Measurements from ENCODE around the gene SYNDIG1. TPM values are rescaled to one million over a fixed set of nuclear protein-coding genes. Genes with fewer than 3 reads are reported as not detected.

Gene SYNDIG1
- total RNA-seq, 2 donors from 2014 or later = 0.73 to 4.5 TPM

DNA sequence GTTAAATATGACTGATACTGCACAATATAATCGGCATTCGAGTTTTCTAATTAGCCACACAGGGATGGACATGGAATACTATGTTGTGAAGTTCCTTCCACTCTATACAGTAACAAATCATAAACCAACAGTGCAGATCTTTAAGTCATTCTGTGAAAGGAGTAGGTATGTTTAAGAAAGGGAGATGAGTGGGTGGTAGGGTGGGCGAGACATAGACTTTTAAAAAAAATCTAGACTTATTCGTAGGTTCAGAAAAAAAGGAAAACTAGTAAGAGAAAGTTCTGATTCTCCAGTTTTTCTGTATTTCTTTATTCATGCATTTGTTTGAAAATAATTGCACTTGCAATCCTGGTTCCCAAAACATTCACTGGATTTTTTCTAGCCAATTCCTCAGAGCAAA, 61.8 kb downstream of the SYNDIG1 start:
- intact Hi-C loops (cut with DNase I) = no loop called here
- Histone ChIP-seq H3K27me3 (replicated peaks; ENCODE audit: insufficient read depth) (no peaks in the 10 kb centered on the region), H3K4me3 (no peak overlapping the region), H3K27ac (no peak overlapping the region), H3K4me1 (replicated peaks) (no peaks in the 10 kb centered on the region), H3K36me3 (no peaks in the 10 kb centered on the region), H3K9me3 (no peaks in the 10 kb centered on the region)
- DNase-seq (ENCODE audit: low spot score) = no peak
- 90% methylated on average over 4 of the region's 4 CpGs for WGBS
- TF ChIP-seq, protein P1, sequence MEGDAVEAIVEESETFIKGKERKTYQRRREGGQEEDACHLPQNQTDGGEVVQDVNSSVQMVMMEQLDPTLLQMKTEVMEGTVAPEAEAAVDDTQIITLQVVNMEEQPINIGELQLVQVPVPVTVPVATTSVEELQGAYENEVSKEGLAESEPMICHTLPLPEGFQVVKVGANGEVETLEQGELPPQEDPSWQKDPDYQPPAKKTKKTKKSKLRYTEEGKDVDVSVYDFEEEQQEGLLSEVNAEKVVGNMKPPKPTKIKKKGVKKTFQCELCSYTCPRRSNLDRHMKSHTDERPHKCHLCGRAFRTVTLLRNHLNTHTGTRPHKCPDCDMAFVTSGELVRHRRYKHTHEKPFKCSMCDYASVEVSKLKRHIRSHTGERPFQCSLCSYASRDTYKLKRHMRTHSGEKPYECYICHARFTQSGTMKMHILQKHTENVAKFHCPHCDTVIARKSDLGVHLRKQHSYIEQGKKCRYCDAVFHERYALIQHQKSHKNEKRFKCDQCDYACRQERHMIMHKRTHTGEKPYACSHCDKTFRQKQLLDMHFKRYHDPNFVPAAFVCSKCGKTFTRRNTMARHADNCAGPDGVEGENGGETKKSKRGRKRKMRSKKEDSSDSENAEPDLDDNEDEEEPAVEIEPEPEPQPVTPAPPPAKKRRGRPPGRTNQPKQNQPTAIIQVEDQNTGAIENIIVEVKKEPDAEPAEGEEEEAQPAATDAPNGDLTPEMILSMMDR (IDR thresholded peaks at IDR 0.05) = no peak
- TF ChIP-seq POLR2A (IDR thresholded peaks at IDR 0.05) (no peak), POLR2AphosphoS5 (IDR thresholded peaks at IDR 0.05) (no peak)

DNA sequence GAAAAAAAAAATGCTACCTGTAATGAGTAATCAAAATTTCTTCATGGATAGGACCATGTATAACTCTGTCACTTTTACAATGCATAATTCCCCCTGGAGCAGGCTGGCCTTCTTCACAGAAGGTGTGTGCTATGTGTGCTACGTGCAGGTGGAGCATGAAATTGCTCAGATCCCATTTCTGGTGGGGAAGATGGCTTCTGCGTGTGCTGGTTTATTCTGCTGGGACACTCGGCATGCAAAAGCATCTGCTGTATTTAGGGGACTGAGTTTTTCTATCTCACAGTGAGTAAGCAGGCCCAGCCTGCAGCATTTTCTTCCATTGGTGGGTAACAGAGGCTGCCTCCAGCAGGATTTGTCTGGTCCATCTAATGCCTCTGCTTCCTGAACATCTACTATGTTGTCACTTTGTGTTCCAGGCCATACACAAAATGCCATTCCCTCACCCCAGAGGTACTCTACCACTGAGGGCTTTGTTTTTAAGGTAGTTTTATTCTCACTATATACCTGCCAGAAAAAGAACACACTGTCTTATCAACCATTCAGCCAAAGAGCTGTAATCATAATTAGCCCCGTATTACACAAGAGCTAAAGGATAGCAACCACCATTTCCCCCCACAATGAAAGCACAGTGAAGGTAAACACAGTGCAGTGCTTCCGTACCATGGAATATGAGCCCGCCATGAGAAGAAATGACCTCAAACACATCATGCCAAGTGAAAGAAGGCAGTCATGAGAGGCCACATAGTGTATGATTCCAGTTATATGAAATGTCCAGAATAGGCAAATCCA, 62.4 kb downstream of the SYNDIG1 start:
- Histone ChIP-seq H3K4me1 (replicated peaks) (no peaks in the 10 kb centered on the region), H3K4me3 (no peak overlapping the region), H3K9me3 (no peaks in the 10 kb centered on the region), H3K27me3 (replicated peaks; ENCODE audit: insufficient read depth) (no peaks in the 10 kb centered on the region), H3K36me3 (no peaks in the 10 kb centered on the region), H3K27ac (no peak overlapping the region)
- WGBS = 83% methylated on average over 6 of the region's 6 CpGs
- intact Hi-C loops (cut with DNase I) = no loop called here
- TF ChIP-seq POLR2AphosphoS5 (IDR thresholded peaks at IDR 0.05) (no peak), POLR2A (IDR thresholded peaks at IDR 0.05) (no peak)
- TF ChIP-seq, protein P1 (IDR thresholded peaks at IDR 0.05) = no peak
- no peak for DNase-seq (ENCODE audit: low spot score)

DNA sequence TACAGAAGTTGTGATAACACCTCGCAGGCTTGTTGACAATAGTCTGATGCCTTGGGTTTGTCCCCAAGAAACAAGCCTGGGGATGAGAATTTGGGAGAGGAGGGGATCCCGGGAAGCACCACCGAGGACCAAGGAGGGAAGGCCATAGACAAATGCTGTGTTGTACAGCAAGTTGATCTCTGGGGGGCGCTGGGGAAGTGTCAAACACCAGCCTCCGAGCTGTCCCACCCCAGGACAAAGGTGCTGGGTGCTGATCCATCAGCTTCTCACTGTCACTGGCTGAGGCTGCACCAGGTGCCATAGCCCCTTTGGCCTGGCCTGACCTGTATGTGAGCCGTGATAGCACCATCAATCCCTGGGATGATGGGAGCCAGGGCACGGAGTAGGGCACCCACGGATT, 64.0 kb downstream of the SYNDIG1 start:
- 83% methylated on average over 8 of the region's 8 CpGs for WGBS
- DNase-seq (ENCODE audit: low spot score) = no peak
- intact Hi-C loops (cut with DNase I) = no loop called here
- H3K4me1 ChIP-seq (replicated peaks) = no peaks in the 10 kb centered on the region
- H3K27ac ChIP-seq = no peak overlapping the region
- H3K27me3 ChIP-seq (replicated peaks; ENCODE audit: insufficient read depth) = no peaks in the 10 kb centered on the region
- no peaks in the 10 kb centered on the region for H3K9me3 ChIP-seq
- H3K4me3 ChIP-seq = no peak overlapping the region
- TF ChIP-seq, protein P1 (IDR thresholded peaks at IDR 0.05) = no peak
- TF ChIP-seq POLR2A (IDR thresholded peaks at IDR 0.05) = no peak
- TF ChIP-seq POLR2AphosphoS5 (IDR thresholded peaks at IDR 0.05) = no peak
- no peaks in the 10 kb centered on the region for H3K36me3 ChIP-seq

DNA sequence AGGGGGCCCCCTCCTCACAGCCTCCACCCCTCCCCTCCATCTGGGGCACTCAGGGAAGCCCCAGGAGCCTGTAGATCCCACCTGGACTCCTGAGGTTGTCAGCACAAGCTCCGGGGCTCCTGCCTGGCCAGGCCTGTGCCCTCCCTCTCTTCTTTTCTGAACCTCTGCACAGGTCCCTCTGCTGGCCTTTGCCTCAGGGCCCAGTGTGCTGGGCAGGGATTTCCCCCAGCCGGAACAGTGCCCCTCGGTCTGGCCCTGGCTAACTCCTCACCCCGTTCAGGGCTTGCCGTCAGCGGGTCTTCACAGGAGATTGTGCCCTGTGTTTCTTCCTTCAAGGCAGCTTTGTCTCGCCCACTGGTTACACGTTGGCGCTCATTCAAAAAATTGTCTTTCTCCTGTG, 64.9 kb downstream of the SYNDIG1 start:
- 84% methylated on average over 9 of the region's 9 CpGs for WGBS

More for the DNA sequence above, 64.9 kb downstream of the SYNDIG1 start:
- no peaks in the 10 kb centered on the region for H3K27me3 ChIP-seq (replicated peaks; ENCODE audit: insufficient read depth)
- intact Hi-C loops (cut with DNase I) = no loop called here
- no peak for DNase-seq (ENCODE audit: low spot score)
- TF ChIP-seq POLR2A (IDR thresholded peaks at IDR 0.05) = no peak
- no peak for TF ChIP-seq POLR2AphosphoS5 (IDR thresholded peaks at IDR 0.05)
- TF ChIP-seq, protein P1 (IDR thresholded peaks at IDR 0.05) = no peak
- H3K9me3 ChIP-seq = no peaks in the 10 kb centered on the region
- no peak overlapping the region for H3K27ac ChIP-seq
- H3K4me1 ChIP-seq (replicated peaks) = no peaks in the 10 kb centered on the region
- H3K36me3 ChIP-seq = no peaks in the 10 kb centered on the region
- H3K4me3 ChIP-seq = no peak overlapping the region

Measured in prostate gland (tissue), 2 donors.